Measurements from ENCODE around the gene FXYD7. TPM values are rescaled to one million over a fixed set of nuclear protein-coding genes. Genes with fewer than 3 reads are reported as not detected.

Gene FXYD7
- polyA plus RNA-seq, 3 donors = 0.16 TPM; not detected in 2

GRCh38 chr19:35141837-35142605 is 1.0 kb upstream of the FXYD7 start:
- Histone ChIP-seq H3K27me3 (ENCODE audit: control insufficient read depth in 2 of 2, insufficient read depth in 2 of 2, low read length in 2 of 2) (peaks cover 23 to 37% of the 10 kb centered on the region in 2 donors), H2AFZ (ENCODE audit: insufficient read depth, low read depth, low read length, poor library complexity, severe bottlenecking) (peak overlapping the region; percentile 37), H3K4me2 (replicated peaks; ENCODE audit: extremely low read depth, low read length, poor library complexity, severe bottlenecking) (peak overlapping the region; percentile 73), H3K4me3 (replicated peaks in 1 of 3; ENCODE audit: low read depth in 2 of 3, low read length in 3 of 3) (peak overlapping the region in 1 of 3 experiments; percentile 64), H4K20me1 (ENCODE audit: insufficient read depth, low read length) (no peaks in the 10 kb centered on the region), H3K4me1 (ENCODE audit: control insufficient read depth in 1 of 2, insufficient read depth in 2 of 2, low read length in 2 of 2) (peaks cover 48 to 52% of the 10 kb centered on the region in 2 donors), H3K9ac (ENCODE audit: insufficient read depth, low read length, poor library complexity, severe bottlenecking) (no peak overlapping the region), H3K36me3 (replicated peaks in 1 of 2; ENCODE audit: control insufficient read depth in 1 of 2, insufficient read depth in 2 of 2, low read length in 2 of 2) (no peaks in the 10 kb centered on the region), H3K9me3 (replicated peaks in 1 of 2; ENCODE audit: control insufficient read depth in 1 of 2, insufficient read depth in 1 of 2, low read length in 2 of 2) (peaks cover 0 to 8% of the 10 kb centered on the region in 2 donors), H3K79me2 (ENCODE audit: insufficient read depth, low read length) (no peaks in the 10 kb centered on the region), H3K27ac (ENCODE audit: low read depth in 1 of 2, low read length in 2 of 2) (no peak overlapping the region)
- intact Hi-C loops (cut with micrococcal nuclease) = loop anchor here in 1 of 2 donors (5.0 kb wide), 1 partner anchor 125 kb away; the partner anchor contains the start of gene USF2
- H3K36me3 Mint-ChIP-seq = no peaks in the 10 kb centered on the region
- WGBS (ENCODE audit: insufficient coverage) = 11% methylated on average over 10 of the region's 21 CpGs
- TF ChIP-seq CTCF (IDR thresholded peaks at IDR 0.05) = no peak
- H3K4me1 Mint-ChIP-seq = peaks cover 53% of the 10 kb centered on the region
- DNase-seq = peak in 2 of 3 donors; percentile 45 to 53
- peaks cover 31 to 43% (median 31%) of the 10 kb centered on the region in 3 donors for H3K27me3 Mint-ChIP-seq (ENCODE audit: low read depth in 3 of 3)
- peak overlapping the region; percentile 71 to 76 for H3K4me3 Mint-ChIP-seq
- H3K9me3 Mint-ChIP-seq = peaks cover 0 to 13% (median 0%) of the 10 kb centered on the region in 7 donors
- H3K27ac Mint-ChIP-seq = peak overlapping the region in 4 of 7 donors; percentile 62 to 91 (median 74)

GRCh38 chr19:35142606-35143230 is 337 bp upstream of the FXYD7 start:
- Mint-ChIP-seq H3K27ac (no peak overlapping the region), H3K27me3 (ENCODE audit: low read depth in 3 of 3) (peaks cover 30 to 40% (median 31%) of the 10 kb centered on the region in 3 donors), H3K36me3 (peaks cover 0 to under 1% of the 10 kb centered on the region in 2 donors), H3K9me3 (peaks cover 0 to 13% (median 0%) of the 10 kb centered on the region in 7 donors), H3K4me1 (peaks cover 56% of the 10 kb centered on the region), H3K4me3 (peak overlapping the region in 1 of 2 donors; percentile 75)
- H3K79me2 ChIP-seq (ENCODE audit: insufficient read depth, low read length) = no peaks in the 10 kb centered on the region
- H3K36me3 ChIP-seq (replicated peaks in 1 of 2; ENCODE audit: control insufficient read depth in 1 of 2, insufficient read depth in 2 of 2, low read length in 2 of 2) = no peaks in the 10 kb centered on the region
- H3K9me3 ChIP-seq (replicated peaks in 1 of 2; ENCODE audit: control insufficient read depth in 1 of 2, insufficient read depth in 1 of 2, low read length in 2 of 2) = peaks cover 0 to 8% of the 10 kb centered on the region in 2 donors
- no peak overlapping the region for H2AFZ ChIP-seq (ENCODE audit: insufficient read depth, low read depth, low read length, poor library complexity, severe bottlenecking)
- intact Hi-C loops (cut with micrococcal nuclease) = loop anchor here in 1 of 2 donors (5.0 kb wide), 1 partner anchor 125 kb away; the partner anchor contains the start of gene USF2
- no peak overlapping the region for H3K27ac ChIP-seq (ENCODE audit: low read depth in 1 of 2, low read length in 2 of 2)
- peak overlapping the region; percentile 36 for H3K4me2 ChIP-seq (replicated peaks; ENCODE audit: extremely low read depth, low read length, poor library complexity, severe bottlenecking)
- DNase-seq = peak; percentile 35 to 51 (median 39)
- no peaks in the 10 kb centered on the region for H4K20me1 ChIP-seq (ENCODE audit: insufficient read depth, low read length)
- WGBS (ENCODE audit: insufficient coverage) = 0% methylated on average over 15 of the region's 46 CpGs
- peaks cover 54 to 58% of the 10 kb centered on the region in 2 donors for H3K4me1 ChIP-seq (ENCODE audit: control insufficient read depth in 1 of 2, insufficient read depth in 2 of 2, low read length in 2 of 2)
- H3K27me3 ChIP-seq (ENCODE audit: control insufficient read depth in 2 of 2, insufficient read depth in 2 of 2, low read length in 2 of 2) = peaks cover 23 to 37% of the 10 kb centered on the region in 2 donors
- TF ChIP-seq CTCF (IDR thresholded peaks at IDR 0.05) = peak; percentile 85
- no peak overlapping the region for H3K9ac ChIP-seq (ENCODE audit: insufficient read depth, low read length, poor library complexity, severe bottlenecking)
- no peak overlapping the region for H3K4me3 ChIP-seq (replicated peaks in 1 of 3; ENCODE audit: low read depth in 2 of 3, low read length in 3 of 3)

All from CD14-positive monocyte (primary cell).